GM12875 (cell line): Measurements from ENCODE around the gene GATD1.
"Not testable (repeated sequence)": the region's sequence is repeated elsewhere in the genome, so short reads cannot be mapped to it uniquely, and the experiment has no call there.

Experiments used
- H3K4me3 ChIP-seq: one replicate; pipeline ENCODE4 v1.5.1; 2011; ENCODE audit warnings: low read depth, low read length, control low read depth
- TF ChIP-seq, protein P1 (sequence below): IDR thresholded peaks from 2 replicates; pipeline ENCODE4 v1.5.1; 2011; ENCODE audit warnings: low read depth, mild to moderate bottlenecking, control low read depth, inconsistent platforms, low read length, moderate library complexity, borderline replicate concordance; ENCODE audit not compliant: insufficient read depth

GATD1 gene

DNA sequence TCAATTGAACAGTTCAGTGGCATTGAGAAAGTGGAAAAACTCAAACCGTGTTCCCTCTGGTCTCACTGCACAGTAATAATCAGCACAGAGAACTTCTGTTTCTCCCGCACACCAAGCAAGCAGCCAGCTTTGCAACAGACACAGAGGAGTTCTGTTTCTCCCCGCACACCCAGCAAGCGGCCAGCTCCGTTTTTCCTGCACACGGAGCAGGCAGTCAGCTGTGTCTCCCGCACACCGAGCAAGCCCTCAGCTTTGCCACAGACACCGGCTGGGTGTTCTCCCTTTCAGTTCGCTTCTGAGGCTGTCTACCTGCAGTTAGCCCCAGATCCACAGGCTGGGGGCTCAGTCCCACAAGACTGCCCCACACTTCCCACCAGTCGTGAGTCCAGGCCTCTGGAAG, 39.9 kb downstream of the GATD1 start:
- TF ChIP-seq, protein P1, sequence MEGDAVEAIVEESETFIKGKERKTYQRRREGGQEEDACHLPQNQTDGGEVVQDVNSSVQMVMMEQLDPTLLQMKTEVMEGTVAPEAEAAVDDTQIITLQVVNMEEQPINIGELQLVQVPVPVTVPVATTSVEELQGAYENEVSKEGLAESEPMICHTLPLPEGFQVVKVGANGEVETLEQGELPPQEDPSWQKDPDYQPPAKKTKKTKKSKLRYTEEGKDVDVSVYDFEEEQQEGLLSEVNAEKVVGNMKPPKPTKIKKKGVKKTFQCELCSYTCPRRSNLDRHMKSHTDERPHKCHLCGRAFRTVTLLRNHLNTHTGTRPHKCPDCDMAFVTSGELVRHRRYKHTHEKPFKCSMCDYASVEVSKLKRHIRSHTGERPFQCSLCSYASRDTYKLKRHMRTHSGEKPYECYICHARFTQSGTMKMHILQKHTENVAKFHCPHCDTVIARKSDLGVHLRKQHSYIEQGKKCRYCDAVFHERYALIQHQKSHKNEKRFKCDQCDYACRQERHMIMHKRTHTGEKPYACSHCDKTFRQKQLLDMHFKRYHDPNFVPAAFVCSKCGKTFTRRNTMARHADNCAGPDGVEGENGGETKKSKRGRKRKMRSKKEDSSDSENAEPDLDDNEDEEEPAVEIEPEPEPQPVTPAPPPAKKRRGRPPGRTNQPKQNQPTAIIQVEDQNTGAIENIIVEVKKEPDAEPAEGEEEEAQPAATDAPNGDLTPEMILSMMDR = no peak
- H3K4me3 ChIP-seq = no peak overlapping the region

GRCh38 chr11:734541-734940, 42.7 kb downstream of the GATD1 start:
- H3K4me3 ChIP-seq = not testable (repeated sequence)

GRCh38 chr11:733072-733471, 44.2 kb downstream of the GATD1 start:
- TF ChIP-seq, protein P1 = no peak
- no peak overlapping the region for H3K4me3 ChIP-seq

- TF ChIP-seq, protein P1 = no peak
- H3K4me3 ChIP-seq = no peak overlapping the region
These were observed 47.7 kb downstream of the GATD1 start for GRCh38 chr11:729492-730074.

DNA sequence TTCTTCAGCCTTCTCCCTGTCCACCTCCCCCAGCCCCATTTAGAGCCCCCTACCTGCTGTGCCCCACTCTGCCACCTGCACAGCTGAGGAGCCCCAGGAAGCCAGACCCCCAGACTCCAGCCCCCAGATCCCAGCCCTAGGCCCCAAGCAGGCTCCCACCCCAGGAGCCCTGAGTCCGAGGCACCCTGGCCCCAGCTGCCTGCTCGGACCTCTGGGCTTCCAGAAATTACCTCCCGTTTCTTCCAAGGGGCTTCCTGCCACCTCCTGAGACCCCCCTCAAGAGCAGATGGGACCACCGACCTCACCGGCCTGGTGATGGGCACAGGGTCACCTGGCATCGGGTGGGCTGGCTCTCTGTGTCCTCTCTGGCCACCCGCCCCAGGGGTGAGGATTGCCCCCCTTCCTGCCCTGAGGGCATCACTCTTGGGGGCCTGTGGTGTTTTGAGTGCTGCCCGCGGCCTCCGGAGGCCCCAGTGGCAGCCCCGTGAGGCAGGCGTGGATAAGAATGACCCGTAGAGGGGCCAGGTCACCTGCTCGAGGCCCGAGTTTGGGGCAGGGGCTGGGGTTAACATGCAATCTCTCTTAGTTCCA, 48.3 kb downstream of the GATD1 start:
- no peak overlapping the region for H3K4me3 ChIP-seq
- TF ChIP-seq, protein P1 = no peak

GRCh38 chr11:727859-728748, 49.2 kb downstream of the GATD1 start:
- TF ChIP-seq, protein P1 = peak; percentile 100
- no peak overlapping the region for H3K4me3 ChIP-seq

GRCh38 chr11:727281-727701, 50.0 kb downstream of the GATD1 start:
- H3K4me3 ChIP-seq = no peak overlapping the region
- TF ChIP-seq, protein P1 = no peak
